Ovary (tissue), 9 donors: ENCODE results near the gene CCT7. TPM values are rescaled to one million over a fixed set of nuclear protein-coding genes. Genes with fewer than 3 reads are reported as not detected.
A peak's percentile ranks its signal among the peaks of the same experiment; 100 is the strongest.

ENCODE experiments used
- DNase-seq, 5 donors: peaks; one replicate each; pipeline ENCODE4 v3.0.0-alpha.2; 2019 to 2020
- H3K27ac ChIP-seq, 2 donors: fragments of 200-600 bp; one replicate each; pipeline versions ENCODE4 v1.5.1 to v1.8.0; 2019 to 2022
- H3K27me3 ChIP-seq: fragments of 200-600 bp; one replicate; pipeline ENCODE4 v1.8.0; 2022
- H3K36me3 ChIP-seq: fragments of 200-600 bp; sonication (generic); one replicate; pipeline ENCODE4 v1.5.1; 2019
- H3K4me1 ChIP-seq: one replicate; pipeline ENCODE4 v1.8.1; 2013; ENCODE audit warnings: mild to moderate bottlenecking, moderate library complexity; ENCODE audit not compliant: insufficient read depth
- H3K4me3 ChIP-seq: fragments of 200-600 bp; sonication (generic); one replicate; pipeline ENCODE4 v1.5.1; 2017
- H3K9me3 ChIP-seq, 2 donors: fragments of 200-600 bp in 1 of 2; sonication (generic) in 1 of 2; one replicate each; pipeline versions ENCODE4 v1.5.1 to v1.8.1; 2013 to 2019; ENCODE audit warnings: mild to moderate bottlenecking in 1 of 2, moderate library complexity in 1 of 2
- EP300 ChIP-seq: sonication (generic); formaldehyde crosslinking; IDR thresholded peaks from one replicate; pipeline ENCODE4 v1.6.1; 2017; ENCODE audit warnings: antibody characterized with exemption
- POLR2A ChIP-seq: fragments of 450-650 bp; IDR thresholded peaks from one replicate; pipeline ENCODE4 v1.6.1; 2017; ENCODE audit warnings: antibody characterized with exemption, mild to moderate bottlenecking, moderate library complexity
- WGBS, 3 donors: extraction: QIAGEN DNeasy Blood & Tissue Kit in 1 of 3; methylation state at CpG; one replicate each; pipeline versions ENCODE4 v1.1.5 to v1.1.7; 2013 to 2017; 5-methylcytosine and 5-hydroxymethylcytosine counted together
- intact Hi-C, 4 donors: fragments of 100-400 bp; cut with DNase I; formaldehyde crosslinking; loops; one replicate each; pipeline versions ENCODE4 v1.11.0 to v1.15.1; 2022 to 2023
- polyA plus RNA-seq, 2 donors: library from polyadenylated mRNA; stranded (reverse); fragments of 200-250 nt in 1 of 2; fragments of 350-450 nt in 1 of 2; fragmentation: Illumina TruSeq in 1 of 2; extraction: RNeasy Lipid Tissue Mini Kit (QIAGEN cat#74804) in 1 of 2; gene quantifications; one replicate each; pipeline ENCODE4 v1.2.3, GENCODE V29; 2013 to 2014
- total RNA-seq, 7 donors: library from RNA; depleted of rRNA in 2 of 7; stranded (reverse); fragments of >200 nt in 2 of 7; fragmentation: NEBNext Ultra II Directional in 3 of 7; extraction: Animal tissue kit (Norgen Biotek cat#: 25700) in 3 of 7; gene quantifications; one replicate each; pipeline versions ENCODE4 v1.1.0 to v1.2.4, GENCODE V29; 2016 to 2023
- TF ChIP-seq, protein P1 (sequence below), 3 donors: fragments of 450-650 bp in 2 of 3; fragments of 200-600 bp in 1 of 3; IDR thresholded peaks; one replicate each; pipeline versions ENCODE4 v1.5.1 to v1.8.0; 2016 to 2022; ENCODE audit warnings: antibody characterized with exemption in 3 of 3, mild to moderate bottlenecking in 1 of 3
- donor health status: DM: no; HTN: no; CAD: no; lungs with moderate emphysema.
- donor health status: DM: no; HTN: no; CAD: no.
- donor health status: Bipolar disorder and iron deficiency.
- donor health status: DM: yes; HTN: yes; CAD: no.
- donor health status: DM: no; HTN: no; CAD: no.
- donor health status: DM: yes; HTN: yes; CAD: no.

Gene CCT7
- total and polyA plus RNA-seq, 9 donors: 143 to 289 (median 220) TPM

DNA sequence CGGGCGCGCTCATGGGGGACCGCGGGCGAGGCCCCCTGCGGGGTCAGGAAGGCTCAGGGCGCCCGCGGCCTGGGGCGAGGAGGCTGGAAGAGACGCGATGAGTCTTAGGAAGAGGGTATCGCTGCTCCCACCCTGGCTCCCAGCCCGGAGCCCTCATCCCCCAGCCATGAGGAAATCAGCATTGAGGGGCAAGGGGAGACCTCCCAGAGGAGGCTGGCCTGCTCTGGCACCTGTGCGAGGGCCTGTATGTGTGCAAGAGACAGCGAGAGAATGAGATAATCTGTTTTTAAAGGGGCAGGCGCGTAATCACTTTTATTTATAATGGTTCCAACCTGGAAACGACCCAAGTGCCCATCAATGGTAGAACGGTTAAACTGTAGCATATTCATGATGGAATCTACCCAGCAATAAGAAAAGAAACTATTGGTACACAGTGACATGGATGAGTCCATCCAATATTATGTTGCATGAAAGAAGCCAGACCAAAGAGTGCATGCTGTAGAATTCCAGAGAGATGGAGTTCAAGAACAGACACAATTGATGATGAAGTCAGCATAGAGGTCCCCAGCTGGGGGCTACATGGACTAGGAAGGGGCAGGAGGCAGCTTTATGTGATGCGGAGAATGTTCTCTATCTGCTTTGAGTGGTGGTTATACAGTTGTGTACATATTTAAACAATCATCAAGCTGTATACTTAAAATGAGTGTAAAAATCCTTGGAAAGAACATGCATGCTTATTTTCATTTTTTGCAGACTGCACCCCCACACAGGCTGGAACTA is 35.8 kb downstream of the CCT7 start:
- WGBS, 3 donors: 33 to 63% (median 44%) methylated on average over 22 of the region's 22 CpGs
- TF ChIP-seq EP300: no peak
- TF ChIP-seq, protein P1, sequence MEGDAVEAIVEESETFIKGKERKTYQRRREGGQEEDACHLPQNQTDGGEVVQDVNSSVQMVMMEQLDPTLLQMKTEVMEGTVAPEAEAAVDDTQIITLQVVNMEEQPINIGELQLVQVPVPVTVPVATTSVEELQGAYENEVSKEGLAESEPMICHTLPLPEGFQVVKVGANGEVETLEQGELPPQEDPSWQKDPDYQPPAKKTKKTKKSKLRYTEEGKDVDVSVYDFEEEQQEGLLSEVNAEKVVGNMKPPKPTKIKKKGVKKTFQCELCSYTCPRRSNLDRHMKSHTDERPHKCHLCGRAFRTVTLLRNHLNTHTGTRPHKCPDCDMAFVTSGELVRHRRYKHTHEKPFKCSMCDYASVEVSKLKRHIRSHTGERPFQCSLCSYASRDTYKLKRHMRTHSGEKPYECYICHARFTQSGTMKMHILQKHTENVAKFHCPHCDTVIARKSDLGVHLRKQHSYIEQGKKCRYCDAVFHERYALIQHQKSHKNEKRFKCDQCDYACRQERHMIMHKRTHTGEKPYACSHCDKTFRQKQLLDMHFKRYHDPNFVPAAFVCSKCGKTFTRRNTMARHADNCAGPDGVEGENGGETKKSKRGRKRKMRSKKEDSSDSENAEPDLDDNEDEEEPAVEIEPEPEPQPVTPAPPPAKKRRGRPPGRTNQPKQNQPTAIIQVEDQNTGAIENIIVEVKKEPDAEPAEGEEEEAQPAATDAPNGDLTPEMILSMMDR (IDR thresholded peaks at IDR 0.05): no peak
- TF ChIP-seq POLR2A: no peak
- DNase-seq: no peak
- Histone ChIP-seq H3K4me3 (no peak overlapping the region), H3K9me3 (no peaks in the 10 kb centered on the region), H3K36me3 (no peaks in the 10 kb centered on the region), H3K27ac (no peak overlapping the region), H3K27me3 (no peaks in the 10 kb centered on the region), H3K4me1 (peaks cover 3% of the 10 kb centered on the region)
- intact Hi-C loops: no loop called here

DNA sequence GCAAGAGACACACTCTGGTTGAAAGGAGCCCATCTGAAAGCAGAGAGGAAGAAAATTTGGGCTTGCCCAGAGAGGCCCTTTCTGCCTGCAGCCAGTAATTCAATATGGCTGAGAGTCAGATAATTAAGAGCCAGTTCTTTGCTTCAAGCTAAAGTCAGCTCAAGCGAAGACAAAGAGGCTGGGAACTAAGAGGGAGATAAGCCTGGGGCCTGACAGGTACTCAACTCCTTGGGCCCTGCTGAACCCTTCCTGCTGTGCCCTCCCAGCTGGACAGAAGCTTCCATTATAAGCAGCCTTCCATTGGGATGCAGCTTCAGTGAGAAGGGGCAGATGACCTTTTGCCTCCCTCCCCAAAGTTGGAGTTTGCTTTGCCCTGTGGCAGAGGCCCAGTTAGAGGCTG is 38.2 kb downstream of the CCT7 start:
- 86 to 94% (median 89%) methylated on average over 1 of the region's 1 CpG for WGBS, 3 donors
- Histone ChIP-seq H3K27ac (no peak overlapping the region), H3K4me3 (no peak overlapping the region), H3K36me3 (no peaks in the 10 kb centered on the region), H3K27me3 (no peaks in the 10 kb centered on the region), H3K4me1 (peaks cover 3% of the 10 kb centered on the region), H3K9me3 (no peaks in the 10 kb centered on the region)
- intact Hi-C loops: no loop called here
- peak in 1 of 5 donors; percentile 0 for DNase-seq
- no peak for TF ChIP-seq POLR2A

DNA sequence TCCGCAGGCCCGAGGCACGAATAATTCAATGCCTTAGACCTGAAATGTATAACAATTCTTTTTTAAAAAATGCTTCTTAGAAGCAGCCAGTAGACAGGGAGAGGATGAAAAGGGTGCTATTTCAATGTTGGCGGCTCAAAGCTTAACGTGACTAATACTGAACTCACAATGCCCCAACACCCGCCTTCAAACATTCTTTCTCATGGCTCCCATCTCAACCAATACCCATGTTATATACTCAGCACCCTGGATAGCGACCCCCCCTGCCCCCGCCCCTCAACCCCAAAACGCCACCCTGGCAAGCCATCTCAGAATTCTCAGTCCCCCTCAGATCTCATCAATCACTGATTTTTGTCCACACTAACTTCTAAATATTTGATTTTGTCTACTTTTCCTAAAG is 45.7 kb downstream of the CCT7 start:
- no peak for TF ChIP-seq EP300
- TF ChIP-seq POLR2A: no peak
- TF ChIP-seq, protein P1 (IDR thresholded peaks at IDR 0.05): no peak
- H3K27me3 ChIP-seq: no peaks in the 10 kb centered on the region
- 75 to 85% (median 81%) methylated on average over 9 of the region's 9 CpGs for WGBS, 3 donors
- intact Hi-C loops: no loop called here
- H3K4me3 ChIP-seq: no peak overlapping the region
- no peak overlapping the region for H3K27ac ChIP-seq
- H3K9me3 ChIP-seq: no peaks in the 10 kb centered on the region
- H3K4me1 ChIP-seq: peaks cover 12% of the 10 kb centered on the region
- no peaks in the 10 kb centered on the region for H3K36me3 ChIP-seq
- DNase-seq: no peak

DNA sequence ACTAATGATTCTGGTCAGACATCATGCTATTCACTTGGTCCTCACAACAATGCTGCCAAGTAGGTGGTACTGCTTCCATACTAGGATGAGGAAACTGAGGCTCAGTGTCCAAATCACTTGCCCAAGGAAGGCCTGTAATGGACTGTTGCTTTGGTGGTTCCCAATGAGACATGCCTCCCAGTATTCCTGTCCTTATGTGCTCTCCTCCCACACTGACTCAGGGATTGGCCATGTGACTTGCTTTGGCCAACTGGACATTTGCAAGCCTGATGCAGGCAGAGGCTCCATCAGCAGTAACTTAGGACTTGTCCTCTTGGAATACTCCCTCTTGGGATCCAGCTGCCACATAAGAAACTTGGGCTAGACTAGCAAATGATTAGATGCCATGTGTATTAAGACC is 47.1 kb downstream of the CCT7 start:
- H3K4me1 ChIP-seq: peaks cover 13% of the 10 kb centered on the region
- intact Hi-C loops: no loop called here
- no peak overlapping the region for H3K4me3 ChIP-seq
- no peaks in the 10 kb centered on the region for H3K9me3 ChIP-seq
- no peak for TF ChIP-seq POLR2A
- TF ChIP-seq EP300: no peak
- DNase-seq: no peak
- no peaks in the 10 kb centered on the region for H3K27me3 ChIP-seq
- no peak overlapping the region for H3K27ac ChIP-seq
- no peaks in the 10 kb centered on the region for H3K36me3 ChIP-seq

DNA sequence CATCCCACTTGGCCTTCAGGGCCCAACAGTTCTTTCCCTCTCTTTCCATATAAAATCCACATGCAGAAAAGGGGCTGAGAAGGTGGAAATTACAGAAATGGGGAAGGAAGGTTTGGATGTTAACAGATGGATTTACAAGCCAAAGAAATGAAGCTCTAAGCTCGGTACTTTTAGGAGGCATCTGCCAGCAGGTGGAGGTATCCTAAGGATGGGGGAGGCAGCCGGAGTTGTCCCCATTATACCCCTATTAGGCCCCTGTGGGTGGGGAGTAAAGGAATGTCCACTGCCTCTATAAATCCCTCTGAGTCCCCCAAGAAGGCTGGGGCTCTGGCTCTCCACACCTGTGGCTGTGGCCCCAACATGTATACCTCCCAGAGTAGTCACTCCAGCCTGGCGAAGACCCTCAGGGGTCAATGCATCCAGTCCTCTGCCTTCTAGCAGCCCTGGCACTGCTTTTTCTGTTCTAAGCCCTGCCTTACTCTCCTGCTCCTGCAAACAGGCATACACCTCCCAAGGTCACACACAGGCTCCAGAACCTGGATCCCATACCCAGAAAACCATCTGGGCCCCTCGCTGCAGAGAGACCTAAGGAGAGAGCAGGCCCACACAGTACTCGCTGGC is 48.9 kb downstream of the CCT7 start:
- Histone ChIP-seq H3K36me3 (no peaks in the 10 kb centered on the region), H3K27ac (no peak overlapping the region), H3K27me3 (no peaks in the 10 kb centered on the region), H3K4me3 (no peak overlapping the region), H3K4me1 (peaks cover 13% of the 10 kb centered on the region), H3K9me3 (no peaks in the 10 kb centered on the region)
- DNase-seq: no peak
- intact Hi-C loops: no loop called here
- 37 to 48% (median 38%) methylated on average over 5 of the region's 5 CpGs for WGBS, 3 donors
- TF ChIP-seq, protein P1 (IDR thresholded peaks at IDR 0.05): no peak
- TF ChIP-seq EP300: no peak
- TF ChIP-seq POLR2A: no peak
